Nephron progenitor cell (in vitro differentiated cells): ENCODE results near the gene LPGAT1.

Experiments used
- DNase-seq: peaks from one replicate; pipeline ENCODE4 v3.0.0; 2021
- H3K27ac Mint-ChIP-seq: 2 replicates; pipeline ENCODE4 v1.8.0; 2021; ENCODE audit warnings: mild to moderate bottlenecking, moderate library complexity, mixed read lengths
- H3K27me3 Mint-ChIP-seq: 2 replicates; pipeline ENCODE4 v1.8.0; 2021; ENCODE audit warnings: mild to moderate bottlenecking, low read depth, mixed read lengths; ENCODE audit not compliant: poor library complexity
- H3K36me3 Mint-ChIP-seq: 2 replicates; pipeline ENCODE4 v1.8.0; 2021; ENCODE audit warnings: low read depth, mixed read lengths
- H3K4me1 Mint-ChIP-seq: 2 replicates; pipeline ENCODE4 v1.8.0; 2021; ENCODE audit warnings: mixed read lengths
- H3K4me3 Mint-ChIP-seq: 2 replicates; pipeline ENCODE4 v1.8.0; 2021; ENCODE audit warnings: mild to moderate bottlenecking, moderate library complexity, mixed read lengths
- H3K9me3 Mint-ChIP-seq: 2 replicates; pipeline ENCODE4 v1.8.0; 2021; ENCODE audit warnings: mild to moderate bottlenecking, moderate library complexity, mixed read lengths
- CTCF ChIP-seq: fragments of 200-600 bp; sonication (generic); IDR thresholded peaks from 2 replicates; pipeline ENCODE4 v1.5.0; 2021; ENCODE audit warnings: antibody characterized with exemption

Gene LPGAT1

GRCh38 chr1:211752317-211752716, 78.2 kb downstream of the LPGAT1 start:
- no peak for TF ChIP-seq CTCF
- peaks cover under 1% of the 10 kb centered on the region for H3K9me3 Mint-ChIP-seq
- no peaks in the 10 kb centered on the region for H3K27me3 Mint-ChIP-seq
- peaks cover 17% of the 10 kb centered on the region for H3K4me1 Mint-ChIP-seq
- H3K27ac Mint-ChIP-seq, result no peak overlapping the region
- DNase-seq, result no peak
- peaks cover 12% of the 10 kb centered on the region for H3K36me3 Mint-ChIP-seq
- H3K4me3 Mint-ChIP-seq, result no peak overlapping the region

- Mint-ChIP-seq H3K4me3 (no peak overlapping the region), H3K36me3 (peaks cover 8% of the 10 kb centered on the region), H3K9me3 (no peaks in the 10 kb centered on the region), H3K27ac (no peak overlapping the region), H3K4me1 (peaks cover 17% of the 10 kb centered on the region), H3K27me3 (no peaks in the 10 kb centered on the region)
- no peak for DNase-seq
- TF ChIP-seq CTCF, result no peak
Measured at GRCh38 chr1:211751438-211751837, 79.1 kb downstream of the LPGAT1 start.

GRCh38 chr1:211750599-211750998, 80.0 kb downstream of the LPGAT1 start:
- DNase-seq, result no peak
- H3K4me3 Mint-ChIP-seq, result no peak overlapping the region
- no peaks in the 10 kb centered on the region for H3K27me3 Mint-ChIP-seq
- H3K36me3 Mint-ChIP-seq, result peaks cover 8% of the 10 kb centered on the region
- H3K9me3 Mint-ChIP-seq, result no peaks in the 10 kb centered on the region
- TF ChIP-seq CTCF, result no peak
- H3K4me1 Mint-ChIP-seq, result peaks cover 17% of the 10 kb centered on the region
- no peak overlapping the region for H3K27ac Mint-ChIP-seq

GRCh38 chr1:211749251-211749650, 81.3 kb downstream of the LPGAT1 start:
- Mint-ChIP-seq H3K4me1 (peaks cover 17% of the 10 kb centered on the region), H3K9me3 (no peaks in the 10 kb centered on the region), H3K4me3 (no peak overlapping the region), H3K27me3 (no peaks in the 10 kb centered on the region), H3K27ac (no peak overlapping the region), H3K36me3 (peaks cover 8% of the 10 kb centered on the region)
- no peak for DNase-seq
- TF ChIP-seq CTCF, result no peak

- peaks cover 16% of the 10 kb centered on the region for H3K4me1 Mint-ChIP-seq
- H3K36me3 Mint-ChIP-seq, result peaks cover 8% of the 10 kb centered on the region
- no peak for TF ChIP-seq CTCF
- H3K4me3 Mint-ChIP-seq, result no peak overlapping the region
- DNase-seq, result no peak
- no peak overlapping the region for H3K27ac Mint-ChIP-seq
- H3K27me3 Mint-ChIP-seq, result no peaks in the 10 kb centered on the region
- H3K9me3 Mint-ChIP-seq, result no peaks in the 10 kb centered on the region
Measured at GRCh38 chr1:211748810-211749209, 81.8 kb downstream of the LPGAT1 start.

- H3K27me3 Mint-ChIP-seq, result no peaks in the 10 kb centered on the region
- peaks cover 28% of the 10 kb centered on the region for H3K4me1 Mint-ChIP-seq
- no peak for DNase-seq
- H3K27ac Mint-ChIP-seq, result peak overlapping the region; percentile 86
- no peak overlapping the region for H3K4me3 Mint-ChIP-seq
- no peak for TF ChIP-seq CTCF
- no peaks in the 10 kb centered on the region for H3K36me3 Mint-ChIP-seq
- H3K9me3 Mint-ChIP-seq, result no peaks in the 10 kb centered on the region
Measured at GRCh38 chr1:211742889-211743529, 87.6 kb downstream of the LPGAT1 start.
